A673 (cell line): ENCODE results near the gene NKAPD1. TPM values are rescaled to one million over a fixed set of nuclear protein-coding genes. Genes with fewer than 3 reads are reported as not detected.

Experiments
- BruUV-seq: library from RNA; stranded (reverse); fragments of 400-500 nt; replicated peaks from 2 replicates; lab custom pipeline; 2021; lab: Mats Ljungman, UMichigan
- CTCF ChIA-PET: fragments of 300-600 bp; sonication (Branson Sonifier 250); formaldehyde crosslinking; loops from one replicate; lab custom pipeline; 2022; ENCODE audit warnings: antibody characterized with exemption; lab: Charles Lee
- POLR2A ChIA-PET: fragments of 300-600 bp; sonication (Branson Sonifier 250); formaldehyde crosslinking; loops from one replicate; lab custom pipeline; 2022; ENCODE audit warnings: antibody characterized with exemption; ENCODE audit not compliant: low non-redundant PET; lab: Charles Lee
- DNase-seq: peaks from one replicate; pipeline ENCODE4 v3.0.0-alpha.2; 2015; ENCODE audit warnings: low spot score
- H3K27ac ChIP-seq: fragments of 200-600 bp; sonication (generic); 2 replicates; pipeline ENCODE4 v1.5.1; 2016; ENCODE audit warnings: mixed run types, low read depth, mild to moderate bottlenecking, mixed read lengths, antibody characterized with exemption, low read length; ENCODE audit not compliant: poor library complexity, severe bottlenecking
- H3K27me3 ChIP-seq: fragments of 200-600 bp; sonication (generic); replicated peaks from 2 replicates; pipeline ENCODE4 v1.6.1; 2017; ENCODE audit warnings: mixed run types, low read depth, mild to moderate bottlenecking, mixed read lengths, antibody characterized with exemption, low read length; ENCODE audit not compliant: insufficient read depth, poor library complexity
- H3K36me3 ChIP-seq: fragments of 200-600 bp; sonication (generic); 2 replicates; pipeline ENCODE4 v1.6.1; 2016; ENCODE audit warnings: mixed run types, mild to moderate bottlenecking, mixed read lengths, antibody characterized with exemption, low read length; ENCODE audit not compliant: insufficient read depth, poor library complexity, severe bottlenecking
- H3K4me1 ChIP-seq: fragments of 200-600 bp; sonication (generic); 2 replicates; pipeline ENCODE4 v1.6.1; 2017; ENCODE audit warnings: mixed run types, mild to moderate bottlenecking, mixed read lengths, antibody characterized with exemption, low read length; ENCODE audit not compliant: insufficient read depth, poor library complexity, severe bottlenecking
- H3K4me3 ChIP-seq: fragments of 200-600 bp; sonication (generic); 2 replicates; pipeline ENCODE4 v1.5.1; 2016; ENCODE audit warnings: low read depth, mixed run types, mild to moderate bottlenecking, mixed read lengths, low read length; ENCODE audit not compliant: poor library complexity, severe bottlenecking
- H3K9me3 ChIP-seq: fragments of 200-600 bp; sonication (generic); 2 replicates; pipeline ENCODE4 v1.6.1; 2016; ENCODE audit warnings: mixed run types, low read depth, mild to moderate bottlenecking, mixed read lengths, antibody characterized with exemption, low read length; ENCODE audit not compliant: poor library complexity, severe bottlenecking
- CTCF ChIP-seq: fragments of 300-800, 200-600 bp; sonication (generic); conservative IDR thresholded peaks from 2 replicates; pipeline ENCODE4 v1.5.1; 2017; ENCODE audit warnings: low read depth, mild to moderate bottlenecking, antibody characterized with exemption, low read length, moderate library complexity, mixed read lengths
- EZH2 ChIP-seq: fragments of 200-600 bp; sonication (generic); IDR thresholded peaks from 2 replicates; pipeline ENCODE4 v1.6.1; 2017; ENCODE audit warnings: borderline replicate concordance, low read depth, mild to moderate bottlenecking, mixed read lengths, antibody characterized with exemption, low read length; ENCODE audit not compliant: poor library complexity, severe bottlenecking
- intact Hi-C: fragments of 100-400 bp; cut with micrococcal nuclease; formaldehyde crosslinking; loops from one replicate; pipeline ENCODE4 v1.10.0; 2022; ENCODE audit not compliant: unreplicated experiment
- total RNA-seq: library from RNA; stranded (reverse); gene quantifications from 2 replicates; pipeline ENCODE4 v1.2.3, GENCODE V29; 2021

Gene NKAPD1
- total RNA-seq, 1 experiment from 2014 or later, result 30.4 TPM

- intact Hi-C loops, result no loop called here
- Histone ChIP-seq H3K9me3 (no peaks in the 10 kb centered on the region), H3K4me1 (peaks cover 28% of the 10 kb centered on the region), H3K27me3 (no peaks in the 10 kb centered on the region), H3K27ac (no peak overlapping the region), H3K4me3 (no peak overlapping the region), H3K36me3 (no peaks in the 10 kb centered on the region)
- BruUV-seq, result no TSS peak
- ChIA-PET CTCF (interaction anchor here (0.5 to 1.0 kb wide), 2 partner anchors 15 to 17 kb away, joined by 3 read pairs; no protein-coding TSS in a partner anchor), POLR2A (interaction anchor here (0.5 kb wide), 1 partner anchor 64 kb away, joined by 6 read pairs; no protein-coding TSS in a partner anchor)
- TF ChIP-seq CTCF (no peak), EZH2 (no peak)
- peak; percentile 99 for DNase-seq
These were observed 54.5 kb downstream of the NKAPD1 start for GRCh38 chr11:112128483-112129121.

GRCh38 chr11:112129656-112130055 lies 55.6 kb downstream of the NKAPD1 start:
- Histone ChIP-seq H3K27ac (no peak overlapping the region), H3K27me3 (no peaks in the 10 kb centered on the region), H3K36me3 (no peaks in the 10 kb centered on the region), H3K4me3 (no peak overlapping the region), H3K9me3 (no peaks in the 10 kb centered on the region), H3K4me1 (peaks cover 20% of the 10 kb centered on the region)
- BruUV-seq, result no TSS peak
- no peak for DNase-seq
- intact Hi-C loops, result no loop called here
- TF ChIP-seq CTCF (no peak), EZH2 (no peak)
- CTCF ChIA-PET, result no interaction called here
- POLR2A ChIA-PET, result no interaction called here

GRCh38 chr11:112132737-112133136 lies 58.6 kb downstream of the NKAPD1 start:
- Histone ChIP-seq H3K27me3 (no peaks in the 10 kb centered on the region), H3K27ac (no peak overlapping the region), H3K4me3 (no peak overlapping the region), H3K36me3 (no peaks in the 10 kb centered on the region), H3K4me1 (peaks cover 20% of the 10 kb centered on the region), H3K9me3 (no peaks in the 10 kb centered on the region)
- POLR2A ChIA-PET, result no interaction called here
- CTCF ChIA-PET, result no interaction called here
- DNase-seq, result no peak
- no TSS peak for BruUV-seq
- intact Hi-C loops, result no loop called here
- TF ChIP-seq CTCF, result no peak
- TF ChIP-seq EZH2, result no peak
